ENCODE data around the gene OSBP2. TPM values are rescaled to one million over a fixed set of nuclear protein-coding genes. Genes with fewer than 3 reads are reported as not detected.

The OSBP2 gene
- total and polyA plus RNA-seq, 2 experiments from 2014 or later: 2.1 to 2.9 TPM

DNA sequence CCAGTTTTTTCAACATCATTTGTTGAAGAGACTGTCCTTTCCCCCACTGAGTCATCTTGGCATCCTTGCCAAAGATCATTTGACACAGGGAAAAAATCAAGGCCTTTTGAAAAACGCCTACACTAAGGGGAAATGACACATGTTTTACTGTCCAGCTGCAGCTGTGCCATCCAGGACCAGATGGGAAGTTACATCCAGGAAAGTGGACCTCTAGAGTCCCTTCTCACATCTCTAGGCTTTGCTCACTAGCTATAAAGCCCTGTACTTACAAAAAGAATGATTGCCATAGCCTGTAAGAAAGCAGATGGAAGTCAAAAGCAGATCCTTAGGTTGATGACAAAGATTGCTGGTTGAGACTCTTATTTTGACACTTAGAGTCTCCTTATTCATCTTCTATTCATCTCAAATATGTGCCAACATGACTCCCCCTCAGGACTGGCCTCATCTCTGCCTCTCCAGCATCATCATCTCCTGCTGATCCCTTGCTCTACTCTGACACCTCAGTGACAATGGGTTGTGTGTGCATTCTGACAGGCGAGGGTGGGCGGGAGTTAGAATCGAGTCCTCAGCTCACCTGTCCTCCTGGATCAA lies 22.8 kb downstream of the OSBP2 start:
- no peaks in the 10 kb centered on the region for H3K9me3 Mint-ChIP-seq
- H3K27ac ChIP-seq (ENCODE audit: low read depth): no peak overlapping the region

DNA sequence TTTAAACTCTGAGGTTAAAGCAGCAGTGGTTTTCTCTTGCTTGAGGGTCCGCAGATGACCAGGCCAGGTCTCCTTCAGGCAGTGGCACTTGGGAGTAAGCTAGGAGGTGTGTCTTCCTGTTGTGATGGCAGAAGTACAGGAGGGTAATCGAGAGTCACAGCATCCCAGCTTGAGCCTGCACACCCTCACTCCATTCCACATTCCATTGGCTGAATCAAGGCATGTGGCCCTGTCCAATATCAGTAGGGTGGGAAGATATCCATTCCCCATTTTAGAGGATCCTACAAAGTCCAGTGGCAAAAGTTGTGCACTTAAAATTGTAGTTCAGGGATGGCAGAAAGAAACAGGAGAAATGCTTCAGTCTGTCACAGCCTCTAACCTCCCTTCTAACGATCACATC lies 23.3 kb downstream of the OSBP2 start:
- Mint-ChIP-seq H3K36me3 (ENCODE audit: low read depth) (no peaks in the 10 kb centered on the region), H3K4me1 (no peaks in the 10 kb centered on the region), H3K9me3 (no peaks in the 10 kb centered on the region), H3K27me3 (ENCODE audit: insufficient read depth, low read depth, poor library complexity) (peaks cover 4% of the 10 kb centered on the region), H3K27ac (no peak overlapping the region), H3K4me3 (no peak overlapping the region)
- Histone ChIP-seq H3K4me1 (ENCODE audit: insufficient read depth) (no peaks in the 10 kb centered on the region), H3K4me2 (no peak overlapping the region), H3K79me2 (replicated peaks; ENCODE audit: insufficient read depth) (no peaks in the 10 kb centered on the region), H3F3A (replicated peaks; ENCODE audit: low read depth) (no peaks in the 10 kb centered on the region), H2AFZ (no peak overlapping the region), H4K20me1 (replicated peaks; ENCODE audit: insufficient read depth) (no peaks in the 10 kb centered on the region; the same call in 1 of the 2 replicates), H3K4me3 (no peak overlapping the region), H3K36me3 (ENCODE audit: insufficient read depth) (no peaks in the 10 kb centered on the region), H3K27ac (ENCODE audit: low read depth) (no peak overlapping the region), H3K27me3 (ENCODE audit: insufficient read depth) (no peaks in the 10 kb centered on the region), H3K9me2 (ENCODE audit: insufficient read depth) (no peaks in the 10 kb centered on the region)
- no peak for ATAC-seq
- no peak for DNase-seq (ENCODE audit: low spot score)
- TF ChIP-seq, protein P1, sequence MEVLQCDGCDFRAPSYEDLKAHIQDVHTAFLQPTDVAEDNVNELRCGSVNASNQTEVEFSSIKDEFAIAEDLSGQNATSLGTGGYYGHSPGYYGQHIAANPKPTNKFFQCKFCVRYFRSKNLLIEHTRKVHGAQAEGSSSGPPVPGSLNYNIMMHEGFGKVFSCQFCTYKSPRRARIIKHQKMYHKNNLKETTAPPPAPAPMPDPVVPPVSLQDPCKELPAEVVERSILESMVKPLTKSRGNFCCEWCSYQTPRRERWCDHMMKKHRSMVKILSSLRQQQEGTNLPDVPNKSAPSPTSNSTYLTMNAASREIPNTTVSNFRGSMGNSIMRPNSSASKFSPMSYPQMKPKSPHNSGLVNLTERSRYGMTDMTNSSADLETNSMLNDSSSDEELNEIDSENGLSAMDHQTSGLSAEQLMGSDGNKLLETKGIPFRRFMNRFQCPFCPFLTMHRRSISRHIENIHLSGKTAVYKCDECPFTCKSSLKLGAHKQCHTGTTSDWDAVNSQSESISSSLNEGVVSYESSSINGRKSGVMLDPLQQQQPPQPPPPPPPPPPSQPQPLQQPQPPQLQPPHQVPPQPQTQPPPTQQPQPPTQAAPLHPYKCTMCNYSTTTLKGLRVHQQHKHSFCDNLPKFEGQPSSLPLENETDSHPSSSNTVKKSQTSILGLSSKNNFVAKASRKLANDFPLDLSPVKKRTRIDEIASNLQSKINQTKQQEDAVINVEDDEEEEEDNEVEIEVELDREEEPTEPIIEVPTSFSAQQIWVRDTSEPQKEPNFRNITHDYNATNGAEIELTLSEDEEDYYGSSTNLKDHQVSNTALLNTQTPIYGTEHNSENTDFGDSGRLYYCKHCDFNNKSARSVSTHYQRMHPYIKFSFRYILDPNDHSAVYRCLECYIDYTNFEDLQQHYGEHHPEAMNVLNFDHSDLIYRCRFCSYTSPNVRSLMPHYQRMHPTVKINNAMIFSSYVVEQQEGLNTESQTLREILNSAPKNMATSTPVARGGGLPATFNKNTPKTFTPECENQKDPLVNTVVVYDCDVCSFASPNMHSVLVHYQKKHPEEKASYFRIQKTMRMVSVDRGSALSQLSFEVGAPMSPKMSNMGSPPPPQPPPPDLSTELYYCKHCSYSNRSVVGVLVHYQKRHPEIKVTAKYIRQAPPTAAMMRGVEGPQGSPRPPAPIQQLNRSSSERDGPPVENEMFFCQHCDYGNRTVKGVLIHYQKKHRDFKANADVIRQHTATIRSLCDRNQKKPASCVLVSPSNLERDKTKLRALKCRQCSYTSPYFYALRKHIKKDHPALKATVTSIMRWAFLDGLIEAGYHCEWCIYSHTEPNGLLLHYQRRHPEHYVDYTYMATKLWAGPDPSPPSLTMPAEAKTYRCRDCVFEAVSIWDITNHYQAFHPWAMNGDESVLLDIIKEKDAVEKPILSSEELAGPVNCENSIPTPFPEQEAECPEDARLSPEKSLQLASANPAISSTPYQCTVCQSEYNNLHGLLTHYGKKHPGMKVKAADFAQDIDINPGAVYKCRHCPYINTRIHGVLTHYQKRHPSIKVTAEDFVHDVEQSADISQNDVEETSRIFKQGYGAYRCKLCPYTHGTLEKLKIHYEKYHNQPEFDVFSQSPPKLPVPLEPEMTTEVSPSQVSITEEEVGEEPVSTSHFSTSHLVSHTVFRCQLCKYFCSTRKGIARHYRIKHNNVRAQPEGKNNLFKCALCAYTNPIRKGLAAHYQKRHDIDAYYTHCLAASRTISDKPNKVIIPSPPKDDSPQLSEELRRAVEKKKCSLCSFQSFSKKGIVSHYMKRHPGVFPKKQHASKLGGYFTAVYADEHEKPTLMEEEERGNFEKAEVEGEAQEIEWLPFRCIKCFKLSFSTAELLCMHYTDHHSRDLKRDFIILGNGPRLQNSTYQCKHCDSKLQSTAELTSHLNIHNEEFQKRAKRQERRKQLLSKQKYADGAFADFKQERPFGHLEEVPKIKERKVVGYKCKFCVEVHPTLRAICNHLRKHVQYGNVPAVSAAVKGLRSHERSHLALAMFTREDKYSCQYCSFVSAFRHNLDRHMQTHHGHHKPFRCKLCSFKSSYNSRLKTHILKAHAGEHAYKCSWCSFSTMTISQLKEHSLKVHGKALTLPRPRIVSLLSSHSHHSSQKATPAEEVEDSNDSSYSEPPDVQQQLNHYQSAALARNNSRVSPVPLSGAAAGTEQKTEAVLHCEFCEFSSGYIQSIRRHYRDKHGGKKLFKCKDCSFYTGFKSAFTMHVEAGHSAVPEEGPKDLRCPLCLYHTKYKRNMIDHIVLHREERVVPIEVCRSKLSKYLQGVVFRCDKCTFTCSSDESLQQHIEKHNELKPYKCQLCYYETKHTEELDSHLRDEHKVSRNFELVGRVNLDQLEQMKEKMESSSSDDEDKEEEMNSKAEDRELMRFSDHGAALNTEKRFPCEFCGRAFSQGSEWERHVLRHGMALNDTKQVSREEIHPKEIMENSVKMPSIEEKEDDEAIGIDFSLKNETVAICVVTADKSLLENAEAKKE (CRISPR knock-in tag; IDR thresholded peaks at IDR 0.05): no peak
- TF ChIP-seq POLR2AphosphoS5 (IDR thresholded peaks at IDR 0.05; ENCODE audit: low read depth) (no peak), EZH2phosphoT487 (IDR thresholded peaks at IDR 0.05; ENCODE audit: unreplicated experiment) (no peak), ZNF331 (CRISPR knock-in tag; IDR thresholded peaks at IDR 0.05; ENCODE audit: low read depth) (no peak), CREB1 (CRISPR knock-in tag; IDR thresholded peaks at IDR 0.05; ENCODE audit: low read depth) (no peak)
- TF ChIP-seq, protein P2, sequence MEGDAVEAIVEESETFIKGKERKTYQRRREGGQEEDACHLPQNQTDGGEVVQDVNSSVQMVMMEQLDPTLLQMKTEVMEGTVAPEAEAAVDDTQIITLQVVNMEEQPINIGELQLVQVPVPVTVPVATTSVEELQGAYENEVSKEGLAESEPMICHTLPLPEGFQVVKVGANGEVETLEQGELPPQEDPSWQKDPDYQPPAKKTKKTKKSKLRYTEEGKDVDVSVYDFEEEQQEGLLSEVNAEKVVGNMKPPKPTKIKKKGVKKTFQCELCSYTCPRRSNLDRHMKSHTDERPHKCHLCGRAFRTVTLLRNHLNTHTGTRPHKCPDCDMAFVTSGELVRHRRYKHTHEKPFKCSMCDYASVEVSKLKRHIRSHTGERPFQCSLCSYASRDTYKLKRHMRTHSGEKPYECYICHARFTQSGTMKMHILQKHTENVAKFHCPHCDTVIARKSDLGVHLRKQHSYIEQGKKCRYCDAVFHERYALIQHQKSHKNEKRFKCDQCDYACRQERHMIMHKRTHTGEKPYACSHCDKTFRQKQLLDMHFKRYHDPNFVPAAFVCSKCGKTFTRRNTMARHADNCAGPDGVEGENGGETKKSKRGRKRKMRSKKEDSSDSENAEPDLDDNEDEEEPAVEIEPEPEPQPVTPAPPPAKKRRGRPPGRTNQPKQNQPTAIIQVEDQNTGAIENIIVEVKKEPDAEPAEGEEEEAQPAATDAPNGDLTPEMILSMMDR (conservative IDR thresholded peaks at IDR 0.05; ENCODE audit: low read depth in 2 of 2): no peak
- TF ChIP-seq, protein P3, sequence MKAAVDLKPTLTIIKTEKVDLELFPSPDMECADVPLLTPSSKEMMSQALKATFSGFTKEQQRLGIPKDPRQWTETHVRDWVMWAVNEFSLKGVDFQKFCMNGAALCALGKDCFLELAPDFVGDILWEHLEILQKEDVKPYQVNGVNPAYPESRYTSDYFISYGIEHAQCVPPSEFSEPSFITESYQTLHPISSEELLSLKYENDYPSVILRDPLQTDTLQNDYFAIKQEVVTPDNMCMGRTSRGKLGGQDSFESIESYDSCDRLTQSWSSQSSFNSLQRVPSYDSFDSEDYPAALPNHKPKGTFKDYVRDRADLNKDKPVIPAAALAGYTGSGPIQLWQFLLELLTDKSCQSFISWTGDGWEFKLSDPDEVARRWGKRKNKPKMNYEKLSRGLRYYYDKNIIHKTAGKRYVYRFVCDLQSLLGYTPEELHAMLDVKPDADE (IDR thresholded peaks at IDR 0.05): no peak
- TF ChIP-seq, protein P4, sequence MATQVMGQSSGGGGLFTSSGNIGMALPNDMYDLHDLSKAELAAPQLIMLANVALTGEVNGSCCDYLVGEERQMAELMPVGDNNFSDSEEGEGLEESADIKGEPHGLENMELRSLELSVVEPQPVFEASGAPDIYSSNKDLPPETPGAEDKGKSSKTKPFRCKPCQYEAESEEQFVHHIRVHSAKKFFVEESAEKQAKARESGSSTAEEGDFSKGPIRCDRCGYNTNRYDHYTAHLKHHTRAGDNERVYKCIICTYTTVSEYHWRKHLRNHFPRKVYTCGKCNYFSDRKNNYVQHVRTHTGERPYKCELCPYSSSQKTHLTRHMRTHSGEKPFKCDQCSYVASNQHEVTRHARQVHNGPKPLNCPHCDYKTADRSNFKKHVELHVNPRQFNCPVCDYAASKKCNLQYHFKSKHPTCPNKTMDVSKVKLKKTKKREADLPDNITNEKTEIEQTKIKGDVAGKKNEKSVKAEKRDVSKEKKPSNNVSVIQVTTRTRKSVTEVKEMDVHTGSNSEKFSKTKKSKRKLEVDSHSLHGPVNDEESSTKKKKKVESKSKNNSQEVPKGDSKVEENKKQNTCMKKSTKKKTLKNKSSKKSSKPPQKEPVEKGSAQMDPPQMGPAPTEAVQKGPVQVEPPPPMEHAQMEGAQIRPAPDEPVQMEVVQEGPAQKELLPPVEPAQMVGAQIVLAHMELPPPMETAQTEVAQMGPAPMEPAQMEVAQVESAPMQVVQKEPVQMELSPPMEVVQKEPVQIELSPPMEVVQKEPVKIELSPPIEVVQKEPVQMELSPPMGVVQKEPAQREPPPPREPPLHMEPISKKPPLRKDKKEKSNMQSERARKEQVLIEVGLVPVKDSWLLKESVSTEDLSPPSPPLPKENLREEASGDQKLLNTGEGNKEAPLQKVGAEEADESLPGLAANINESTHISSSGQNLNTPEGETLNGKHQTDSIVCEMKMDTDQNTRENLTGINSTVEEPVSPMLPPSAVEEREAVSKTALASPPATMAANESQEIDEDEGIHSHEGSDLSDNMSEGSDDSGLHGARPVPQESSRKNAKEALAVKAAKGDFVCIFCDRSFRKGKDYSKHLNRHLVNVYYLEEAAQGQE (IDR thresholded peaks at IDR 0.05; ENCODE audit: unreplicated experiment): no peak

More for the DNA sequence above, 22.8 kb downstream of the OSBP2 start:
- Mint-ChIP-seq H3K4me3 (no peak overlapping the region), H3K36me3 (ENCODE audit: low read depth) (no peaks in the 10 kb centered on the region), H3K27ac (no peak overlapping the region), H3K27me3 (ENCODE audit: insufficient read depth, low read depth, poor library complexity) (peaks cover 4% of the 10 kb centered on the region), H3K4me1 (no peaks in the 10 kb centered on the region)
- no peak overlapping the region for H2AFZ ChIP-seq
- no peaks in the 10 kb centered on the region for H3K27me3 ChIP-seq (ENCODE audit: insufficient read depth)
- H3K36me3 ChIP-seq (ENCODE audit: insufficient read depth): no peaks in the 10 kb centered on the region
- no peaks in the 10 kb centered on the region for H3K9me2 ChIP-seq (ENCODE audit: insufficient read depth)
- H3K79me2 ChIP-seq (replicated peaks; ENCODE audit: insufficient read depth): no peaks in the 10 kb centered on the region
- TF ChIP-seq ZNF114 (CRISPR knock-in tag; IDR thresholded peaks at IDR 0.05): no peak
- TF ChIP-seq CREB1 (CRISPR knock-in tag; IDR thresholded peaks at IDR 0.05; ENCODE audit: low read depth): no peak
- no peaks in the 10 kb centered on the region for H3F3A ChIP-seq (replicated peaks; ENCODE audit: low read depth)
- H3K4me1 ChIP-seq (ENCODE audit: insufficient read depth): no peaks in the 10 kb centered on the region
- DNase-seq (ENCODE audit: low spot score): no peak
- H3K4me2 ChIP-seq: no peak overlapping the region
- H4K20me1 ChIP-seq (replicated peaks; ENCODE audit: insufficient read depth): no peaks in the 10 kb centered on the region; the same call in 1 of the 2 replicates
- H3K4me3 ChIP-seq: no peak overlapping the region
- no peak for ATAC-seq
